Astrocyte (in vitro differentiated cells and primary cell): Measurements from ENCODE around the gene ZFPM1. TPM values are rescaled to one million over a fixed set of nuclear protein-coding genes. Genes with fewer than 3 reads are reported as not detected.

Experiments
- DNase-seq: peaks from one replicate; pipeline ENCODE4 v3.0.0-alpha.2; 2010; ENCODE audit warnings: low read depth
- FAIRE-seq: peaks from 2 replicates; lab custom pipeline; 2011; peaks lifted over from hg19 to GRCh38; lab: Jason Lieb, UNC
- H2AFZ ChIP-seq: 2 replicates; pipeline ENCODE4 v1.6.0; 2012; ENCODE audit warnings: low read depth, low read length, inconsistent platforms
- H3K27ac ChIP-seq: 2 replicates; pipeline ENCODE4 v1.5.1; 2011; ENCODE audit warnings: low read depth, low read length, inconsistent platforms
- H3K27me3 ChIP-seq: 2 replicates; pipeline ENCODE4 v1.6.0; 2011; ENCODE audit warnings: low read length, inconsistent platforms; ENCODE audit not compliant: insufficient read depth
- H3K36me3 ChIP-seq: 2 replicates; pipeline ENCODE4 v1.5.1; 2011; ENCODE audit warnings: low read length, inconsistent platforms; ENCODE audit not compliant: insufficient read depth
- H3K4me1 ChIP-seq: 2 replicates; pipeline ENCODE4 v1.5.1; 2011; ENCODE audit warnings: low read length, inconsistent platforms; ENCODE audit not compliant: insufficient read depth
- H3K4me2 ChIP-seq: 2 replicates; pipeline ENCODE4 v1.6.0; 2012; ENCODE audit warnings: low read length, inconsistent platforms
- H3K4me3 ChIP-seq: 2 replicates; pipeline ENCODE4 v1.5.1; 2011; ENCODE audit warnings: low read depth, mild to moderate bottlenecking, low read length, inconsistent platforms; ENCODE audit not compliant: insufficient read depth
- H3K79me2 ChIP-seq: 2 replicates; pipeline ENCODE4 v1.6.0; 2012; ENCODE audit warnings: mild to moderate bottlenecking, low read length, inconsistent platforms; ENCODE audit not compliant: insufficient read depth
- H3K9ac ChIP-seq: 2 replicates; pipeline ENCODE4 v1.6.0; 2012; ENCODE audit warnings: mild to moderate bottlenecking, low read length, inconsistent platforms
- H3K9me3 ChIP-seq: 2 replicates; pipeline ENCODE4 v1.5.1; 2012; ENCODE audit warnings: low read depth, mild to moderate bottlenecking, low read length, inconsistent platforms; ENCODE audit not compliant: insufficient read depth
- H4K20me1 ChIP-seq: 2 replicates; pipeline ENCODE4 v1.6.0; 2012; ENCODE audit warnings: low read length, inconsistent platforms; ENCODE audit not compliant: insufficient read depth
- H3K27ac Mint-ChIP-seq: one replicate; pipeline ENCODE4 v1.8.0; 2021; ENCODE audit warnings: mild to moderate bottlenecking, mixed read lengths; ENCODE audit not compliant: unreplicated experiment
- H3K27me3 Mint-ChIP-seq: one replicate; pipeline ENCODE4 v1.8.0; 2021; ENCODE audit warnings: low read depth, mixed read lengths; ENCODE audit not compliant: unreplicated experiment
- H3K36me3 Mint-ChIP-seq: one replicate; pipeline ENCODE4 v1.8.0; 2021; ENCODE audit warnings: low read depth, mixed read lengths; ENCODE audit not compliant: unreplicated experiment
- H3K4me1 Mint-ChIP-seq: one replicate; pipeline ENCODE4 v1.8.0; 2021; ENCODE audit warnings: low read depth, mixed read lengths; ENCODE audit not compliant: unreplicated experiment
- H3K4me3 Mint-ChIP-seq: one replicate; pipeline ENCODE4 v1.8.0; 2021; ENCODE audit warnings: mild to moderate bottlenecking, moderate library complexity, mixed read lengths; ENCODE audit not compliant: unreplicated experiment
- H3K9me3 Mint-ChIP-seq: one replicate; pipeline ENCODE4 v1.8.0; 2021; ENCODE audit warnings: mild to moderate bottlenecking, mixed read lengths; ENCODE audit not compliant: unreplicated experiment
- EZH2 ChIP-seq: IDR thresholded peaks from 2 replicates; pipeline ENCODE4 v1.6.1; 2012; ENCODE audit warnings: mild to moderate bottlenecking, low read length, inconsistent platforms; ENCODE audit not compliant: insufficient read depth
- total RNA-seq: library from RNA; stranded (reverse); gene quantifications from 2 replicates; pipeline ENCODE4 v1.2.1, GENCODE V29; 2021
- TF ChIP-seq, protein P1 (sequence below): IDR thresholded peaks from 2 replicates; pipeline ENCODE4 v1.5.1; 2011; ENCODE audit warnings: low read depth, mild to moderate bottlenecking, inconsistent platforms, low read length, moderate library complexity; ENCODE audit not compliant: insufficient read depth

Gene ZFPM1
- total RNA-seq, 1 donor from 2014 or later, result 8.6 TPM

DNA sequence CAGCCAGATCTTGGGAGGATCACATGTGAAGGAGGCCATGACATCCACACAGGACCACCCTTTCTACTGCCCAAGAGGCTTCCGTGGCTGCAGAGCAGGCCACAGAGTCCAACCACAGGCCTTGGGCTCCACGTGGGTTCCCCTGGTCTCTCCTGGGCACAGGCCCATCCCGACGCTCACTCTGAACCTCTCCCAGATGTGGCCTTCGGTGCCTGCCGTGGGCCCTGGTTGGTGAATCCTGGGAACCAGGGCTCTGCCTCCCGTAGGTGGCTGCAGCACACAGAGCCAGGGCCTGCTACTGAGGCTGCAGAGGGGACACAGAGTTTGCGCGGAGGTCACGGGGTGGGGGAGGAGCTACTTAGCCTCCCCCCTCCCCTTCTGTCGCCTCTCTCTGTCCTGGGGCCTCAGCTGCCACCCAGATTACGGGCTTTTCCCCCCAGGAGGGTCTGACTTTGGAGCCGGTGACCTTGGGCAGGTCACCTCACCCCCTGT is 55.3 kb downstream of the ZFPM1 start:
- Histone ChIP-seq H3K9ac (no peak overlapping the region), H2AFZ (no peak overlapping the region), H3K27ac (no peak overlapping the region), H3K4me3 (no peak overlapping the region), H3K79me2 (no peaks in the 10 kb centered on the region), H4K20me1 (peaks cover 22% of the 10 kb centered on the region), H3K9me3 (no peaks in the 10 kb centered on the region), H3K4me1 (no peaks in the 10 kb centered on the region), H3K4me2 (no peak overlapping the region), H3K27me3 (no peaks in the 10 kb centered on the region), H3K36me3 (no peaks in the 10 kb centered on the region)
- no peak for FAIRE-seq
- no peak for DNase-seq
- H3K27me3 Mint-ChIP-seq, result no peaks in the 10 kb centered on the region
- no peaks in the 10 kb centered on the region for H3K9me3 Mint-ChIP-seq
- no peak overlapping the region for H3K27ac Mint-ChIP-seq
- H3K4me3 Mint-ChIP-seq, result no peak overlapping the region
- no peaks in the 10 kb centered on the region for H3K4me1 Mint-ChIP-seq
- H3K36me3 Mint-ChIP-seq, result peaks cover 3% of the 10 kb centered on the region
- TF ChIP-seq EZH2, result no peak
- TF ChIP-seq, protein P1, sequence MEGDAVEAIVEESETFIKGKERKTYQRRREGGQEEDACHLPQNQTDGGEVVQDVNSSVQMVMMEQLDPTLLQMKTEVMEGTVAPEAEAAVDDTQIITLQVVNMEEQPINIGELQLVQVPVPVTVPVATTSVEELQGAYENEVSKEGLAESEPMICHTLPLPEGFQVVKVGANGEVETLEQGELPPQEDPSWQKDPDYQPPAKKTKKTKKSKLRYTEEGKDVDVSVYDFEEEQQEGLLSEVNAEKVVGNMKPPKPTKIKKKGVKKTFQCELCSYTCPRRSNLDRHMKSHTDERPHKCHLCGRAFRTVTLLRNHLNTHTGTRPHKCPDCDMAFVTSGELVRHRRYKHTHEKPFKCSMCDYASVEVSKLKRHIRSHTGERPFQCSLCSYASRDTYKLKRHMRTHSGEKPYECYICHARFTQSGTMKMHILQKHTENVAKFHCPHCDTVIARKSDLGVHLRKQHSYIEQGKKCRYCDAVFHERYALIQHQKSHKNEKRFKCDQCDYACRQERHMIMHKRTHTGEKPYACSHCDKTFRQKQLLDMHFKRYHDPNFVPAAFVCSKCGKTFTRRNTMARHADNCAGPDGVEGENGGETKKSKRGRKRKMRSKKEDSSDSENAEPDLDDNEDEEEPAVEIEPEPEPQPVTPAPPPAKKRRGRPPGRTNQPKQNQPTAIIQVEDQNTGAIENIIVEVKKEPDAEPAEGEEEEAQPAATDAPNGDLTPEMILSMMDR, result no peak

DNA sequence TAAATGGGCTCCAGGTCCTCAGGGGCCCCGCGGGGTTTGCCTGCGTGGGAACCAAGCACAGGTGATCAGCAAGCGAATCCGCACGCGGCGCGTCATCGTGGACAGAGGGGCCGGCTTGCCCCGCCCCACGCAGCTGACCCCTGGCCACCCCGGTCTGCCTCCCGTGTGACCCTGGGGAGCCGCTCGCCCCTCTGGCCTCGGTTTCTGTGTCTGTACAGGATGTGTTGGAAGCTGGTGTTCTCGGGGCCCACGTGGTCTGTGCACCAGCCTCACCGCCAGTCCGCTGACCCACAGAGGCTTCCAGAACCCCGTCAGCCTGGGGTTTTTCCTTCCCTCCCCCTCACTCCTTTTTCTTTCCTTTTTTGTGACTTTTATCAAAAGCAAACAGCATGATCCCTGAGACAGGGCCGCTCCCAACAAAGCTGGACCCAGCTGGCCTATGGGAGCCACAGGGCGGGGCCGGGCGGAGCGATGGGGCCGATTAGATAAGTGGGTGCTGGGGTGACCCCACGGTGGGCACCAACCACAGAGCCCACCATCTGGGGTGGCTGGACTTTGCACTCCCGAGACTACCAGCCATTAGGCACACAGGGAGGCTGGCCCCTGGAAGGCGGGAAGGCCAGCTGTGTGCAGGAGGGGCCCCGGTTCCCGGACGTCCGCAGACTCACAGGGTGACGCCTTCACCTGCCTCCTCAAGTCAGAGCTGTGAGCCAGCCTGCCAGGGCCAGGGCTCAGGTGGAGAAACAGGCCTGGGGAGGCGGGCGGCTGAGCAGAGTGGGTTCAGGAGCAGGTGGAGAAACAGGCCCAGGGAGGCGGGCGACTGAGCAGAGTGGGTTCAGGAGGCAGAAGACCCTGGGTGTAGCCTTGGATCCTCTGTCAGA is 56.0 kb downstream of the ZFPM1 start:
- Mint-ChIP-seq H3K27me3 (no peaks in the 10 kb centered on the region), H3K36me3 (peaks cover 5% of the 10 kb centered on the region), H3K9me3 (no peaks in the 10 kb centered on the region), H3K4me1 (no peaks in the 10 kb centered on the region), H3K4me3 (no peak overlapping the region), H3K27ac (no peak overlapping the region)
- no peak overlapping the region for H3K27ac ChIP-seq
- H3K36me3 ChIP-seq, result no peaks in the 10 kb centered on the region
- TF ChIP-seq EZH2, result no peak
- TF ChIP-seq, protein P1, result no peak
- no peak overlapping the region for H2AFZ ChIP-seq
- no peak for FAIRE-seq
- H3K4me2 ChIP-seq, result no peak overlapping the region
- no peak for DNase-seq
- no peaks in the 10 kb centered on the region for H3K27me3 ChIP-seq
- H3K9me3 ChIP-seq, result no peaks in the 10 kb centered on the region
- H3K79me2 ChIP-seq, result no peaks in the 10 kb centered on the region
- H3K4me3 ChIP-seq, result no peak overlapping the region
- H3K4me1 ChIP-seq, result no peaks in the 10 kb centered on the region
- H3K9ac ChIP-seq, result no peak overlapping the region
- H4K20me1 ChIP-seq, result peaks cover 25% of the 10 kb centered on the region

DNA sequence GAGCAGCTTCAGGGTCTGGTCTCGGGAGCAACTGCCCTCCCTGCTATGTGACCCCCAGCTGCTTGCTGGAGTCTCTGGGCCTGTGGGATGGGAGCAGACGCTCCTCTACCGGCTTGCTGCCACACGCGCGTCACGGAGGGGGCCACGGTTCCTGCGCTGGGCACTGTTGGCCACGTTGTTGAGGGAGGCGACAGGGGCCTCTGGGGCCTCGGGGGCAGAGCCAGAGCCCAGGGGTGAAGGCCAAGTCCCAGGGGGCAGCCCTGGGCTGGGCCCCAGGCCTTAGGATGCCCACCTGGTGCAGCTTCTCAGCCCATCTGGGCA is 56.6 kb downstream of the ZFPM1 start:
- FAIRE-seq (no peak), DNase-seq (no peak)
- no peak for TF ChIP-seq EZH2
- TF ChIP-seq, protein P1, result no peak
- Histone ChIP-seq H3K4me2 (no peak overlapping the region), H3K4me1 (no peaks in the 10 kb centered on the region), H4K20me1 (peaks cover 25% of the 10 kb centered on the region), H3K27ac (no peak overlapping the region), H3K9ac (no peak overlapping the region), H3K36me3 (no peaks in the 10 kb centered on the region), H3K27me3 (no peaks in the 10 kb centered on the region), H2AFZ (no peak overlapping the region), H3K9me3 (no peaks in the 10 kb centered on the region), H3K4me3 (no peak overlapping the region), H3K79me2 (no peaks in the 10 kb centered on the region)
- Mint-ChIP-seq H3K4me3 (no peak overlapping the region), H3K27me3 (no peaks in the 10 kb centered on the region), H3K27ac (no peak overlapping the region), H3K9me3 (no peaks in the 10 kb centered on the region), H3K4me1 (no peaks in the 10 kb centered on the region), H3K36me3 (peaks cover 5% of the 10 kb centered on the region)
